ENCODE results near the gene CD86.

CD86 gene

DNA sequence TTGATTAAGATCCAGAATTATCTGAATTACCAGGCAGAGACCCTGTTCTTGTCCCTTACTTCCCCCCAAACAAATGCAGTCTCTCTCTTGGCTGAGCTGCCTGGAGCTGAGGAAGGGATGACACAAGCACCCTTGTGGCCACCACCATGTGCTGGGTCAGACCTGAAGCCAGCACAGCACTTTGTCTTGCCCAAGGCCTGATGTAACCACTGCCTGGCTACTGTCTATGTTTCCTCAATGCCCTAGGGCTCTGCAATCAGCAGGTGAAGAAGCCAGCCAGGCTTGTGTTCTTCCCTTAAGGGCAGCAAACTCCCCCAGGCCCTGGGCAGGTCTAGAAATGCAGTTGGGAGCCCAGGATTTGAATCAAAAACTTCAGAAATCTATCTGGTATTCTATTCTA lies 112.5 kb downstream of the CD86 start:
- no peak for DNase-seq

DNA sequence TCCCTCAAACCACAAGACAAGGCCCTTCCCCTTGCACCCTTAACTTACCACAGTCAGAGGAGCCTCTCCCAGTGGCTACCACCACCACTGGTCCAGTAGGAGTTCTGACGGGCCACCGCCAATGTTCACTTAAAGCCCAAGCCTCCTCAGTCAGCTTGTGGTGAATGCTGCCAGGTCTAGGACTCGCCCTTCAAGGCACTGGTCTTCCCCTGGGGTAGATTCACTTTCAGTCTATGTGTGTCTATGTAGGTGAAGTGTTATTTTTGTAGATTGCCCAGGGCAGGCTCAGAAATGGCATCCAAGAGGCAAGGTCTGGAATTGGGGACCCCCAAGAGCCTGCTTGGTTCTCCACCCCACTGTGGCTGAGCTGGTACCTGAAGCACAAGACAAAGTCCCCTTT lies 112.9 kb downstream of the CD86 start:
- DNase-seq = no peak

DNA sequence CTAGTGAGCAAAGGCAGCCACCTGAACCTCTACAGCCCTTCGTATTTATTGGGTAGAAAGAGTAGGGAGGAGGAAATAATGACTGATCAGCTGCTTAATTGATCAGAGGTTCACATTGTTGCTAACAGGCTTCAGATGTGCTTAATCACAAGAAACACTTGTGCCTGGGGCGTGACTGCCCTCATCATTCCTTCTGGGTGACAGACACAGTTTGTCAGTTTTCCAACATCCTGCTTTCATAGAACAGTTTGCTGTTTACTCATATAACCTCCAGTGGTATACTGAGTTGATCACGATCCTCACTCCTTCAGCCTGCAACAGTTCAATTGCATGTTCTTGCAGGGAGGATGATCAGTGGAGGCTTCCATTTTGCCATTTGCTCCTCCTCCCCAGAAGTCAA lies 114.7 kb downstream of the CD86 start:
- no peak for DNase-seq
